ENCODE results near the gene BLVRB.

- TF ChIP-seq POLR2A (IDR thresholded peaks at IDR 0.05; ENCODE audit: borderline replicate concordance, extremely low read depth, insufficient read depth, insufficient read length) (no peak), EZH2 (IDR thresholded peaks at IDR 0.05) (no peak), YY1 (IDR thresholded peaks at IDR 0.05; ENCODE audit: extremely low read depth, insufficient replicate concordance, low read depth, low read length) (no peak), EZH2phosphoT487 (IDR thresholded peaks at IDR 0.05; ENCODE audit: borderline replicate concordance) (no peak), MAX (IDR thresholded peaks at IDR 0.05) (no peak), ELF1 (IDR thresholded peaks at IDR 0.05; ENCODE audit: borderline replicate concordance, low read depth) (no peak), SP1 (IDR thresholded peaks at IDR 0.05; ENCODE audit: low read depth) (no peak), ZFX (IDR thresholded peaks at IDR 0.05) (no peak)
- TF ChIP-seq, protein P1, sequence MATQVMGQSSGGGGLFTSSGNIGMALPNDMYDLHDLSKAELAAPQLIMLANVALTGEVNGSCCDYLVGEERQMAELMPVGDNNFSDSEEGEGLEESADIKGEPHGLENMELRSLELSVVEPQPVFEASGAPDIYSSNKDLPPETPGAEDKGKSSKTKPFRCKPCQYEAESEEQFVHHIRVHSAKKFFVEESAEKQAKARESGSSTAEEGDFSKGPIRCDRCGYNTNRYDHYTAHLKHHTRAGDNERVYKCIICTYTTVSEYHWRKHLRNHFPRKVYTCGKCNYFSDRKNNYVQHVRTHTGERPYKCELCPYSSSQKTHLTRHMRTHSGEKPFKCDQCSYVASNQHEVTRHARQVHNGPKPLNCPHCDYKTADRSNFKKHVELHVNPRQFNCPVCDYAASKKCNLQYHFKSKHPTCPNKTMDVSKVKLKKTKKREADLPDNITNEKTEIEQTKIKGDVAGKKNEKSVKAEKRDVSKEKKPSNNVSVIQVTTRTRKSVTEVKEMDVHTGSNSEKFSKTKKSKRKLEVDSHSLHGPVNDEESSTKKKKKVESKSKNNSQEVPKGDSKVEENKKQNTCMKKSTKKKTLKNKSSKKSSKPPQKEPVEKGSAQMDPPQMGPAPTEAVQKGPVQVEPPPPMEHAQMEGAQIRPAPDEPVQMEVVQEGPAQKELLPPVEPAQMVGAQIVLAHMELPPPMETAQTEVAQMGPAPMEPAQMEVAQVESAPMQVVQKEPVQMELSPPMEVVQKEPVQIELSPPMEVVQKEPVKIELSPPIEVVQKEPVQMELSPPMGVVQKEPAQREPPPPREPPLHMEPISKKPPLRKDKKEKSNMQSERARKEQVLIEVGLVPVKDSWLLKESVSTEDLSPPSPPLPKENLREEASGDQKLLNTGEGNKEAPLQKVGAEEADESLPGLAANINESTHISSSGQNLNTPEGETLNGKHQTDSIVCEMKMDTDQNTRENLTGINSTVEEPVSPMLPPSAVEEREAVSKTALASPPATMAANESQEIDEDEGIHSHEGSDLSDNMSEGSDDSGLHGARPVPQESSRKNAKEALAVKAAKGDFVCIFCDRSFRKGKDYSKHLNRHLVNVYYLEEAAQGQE (IDR thresholded peaks at IDR 0.05; ENCODE audit: low read depth), result no peak
- TF ChIP-seq, protein P2, sequence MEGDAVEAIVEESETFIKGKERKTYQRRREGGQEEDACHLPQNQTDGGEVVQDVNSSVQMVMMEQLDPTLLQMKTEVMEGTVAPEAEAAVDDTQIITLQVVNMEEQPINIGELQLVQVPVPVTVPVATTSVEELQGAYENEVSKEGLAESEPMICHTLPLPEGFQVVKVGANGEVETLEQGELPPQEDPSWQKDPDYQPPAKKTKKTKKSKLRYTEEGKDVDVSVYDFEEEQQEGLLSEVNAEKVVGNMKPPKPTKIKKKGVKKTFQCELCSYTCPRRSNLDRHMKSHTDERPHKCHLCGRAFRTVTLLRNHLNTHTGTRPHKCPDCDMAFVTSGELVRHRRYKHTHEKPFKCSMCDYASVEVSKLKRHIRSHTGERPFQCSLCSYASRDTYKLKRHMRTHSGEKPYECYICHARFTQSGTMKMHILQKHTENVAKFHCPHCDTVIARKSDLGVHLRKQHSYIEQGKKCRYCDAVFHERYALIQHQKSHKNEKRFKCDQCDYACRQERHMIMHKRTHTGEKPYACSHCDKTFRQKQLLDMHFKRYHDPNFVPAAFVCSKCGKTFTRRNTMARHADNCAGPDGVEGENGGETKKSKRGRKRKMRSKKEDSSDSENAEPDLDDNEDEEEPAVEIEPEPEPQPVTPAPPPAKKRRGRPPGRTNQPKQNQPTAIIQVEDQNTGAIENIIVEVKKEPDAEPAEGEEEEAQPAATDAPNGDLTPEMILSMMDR (IDR thresholded peaks at IDR 0.05 in 2 of 3, conservative IDR thresholded peaks at IDR 0.05 in 1 of 3; ENCODE audit: borderline replicate concordance in 1 of 3, insufficient read depth in 1 of 3, low read depth in 2 of 3, low read length in 2 of 3), result no peak
Measured at GRCh38 chr19:40414542-40415535, 50.7 kb downstream of the BLVRB start.
